HG03045 (cell line): Measurements from ENCODE around the gene PDE7B.
"Not testable (repeated sequence)": the region's sequence is repeated elsewhere in the genome, so short reads cannot be mapped to it uniquely, and the experiment has no call there.

Experiments
- ATAC-seq: cut with Tn5 transposase; IDR thresholded peaks from one replicate; pipeline ENCODE4 v1.9.1; 2021; ENCODE audit warnings: mild to moderate bottlenecking, moderate library complexity; ENCODE audit not compliant: unreplicated experiment

The PDE7B gene

GRCh38 chr6:136213012-136213539, 361.6 kb downstream of the PDE7B start:
- ATAC-seq = no peak

GRCh38 chr6:136213853-136214252, 362.4 kb downstream of the PDE7B start:
- no peak for ATAC-seq

- ATAC-seq = no peak
Measured at GRCh38 chr6:136216503-136217401, 365.3 kb downstream of the PDE7B start.

GRCh38 chr6:136224974-136225373, 373.5 kb downstream of the PDE7B start:
- not testable (repeated sequence) for ATAC-seq

- ATAC-seq = no peak
Measured at GRCh38 chr6:136225496-136225895, 374.0 kb downstream of the PDE7B start.

- peak; percentile 72 for ATAC-seq
Measured at GRCh38 chr6:136226027-136226673, 374.6 kb downstream of the PDE7B start.

- peak; percentile 27 for ATAC-seq
Measured at GRCh38 chr6:136226674-136227377, 375.3 kb downstream of the PDE7B start.

- ATAC-seq = no peak
Measured at GRCh38 chr6:136228814-136229213, 377.3 kb downstream of the PDE7B start.

- ATAC-seq = no peak
Measured at GRCh38 chr6:136230219-136230853, 378.8 kb downstream of the PDE7B start.

- no peak for ATAC-seq
Measured at GRCh38 chr6:136232701-136233100, 381.2 kb downstream of the PDE7B start.

GRCh38 chr6:136235233-136235564, 383.7 kb downstream of the PDE7B start:
- no peak for ATAC-seq

- ATAC-seq = no peak
Measured at GRCh38 chr6:136236466-136237293, 385.2 kb downstream of the PDE7B start.

- ATAC-seq = no peak
Measured at GRCh38 chr6:136244061-136244616, 392.6 kb downstream of the PDE7B start.
